Stimulated activated CD4-positive, alpha-beta T cell treated with anti-CD3 and anti-CD28 coated beads, Interleukin-2, amount 100 ng/mL, for 48 hours (primary cell): ENCODE measurements around the gene SPATA2L.
A peak's percentile ranks its signal among the peaks of the same experiment; 100 is the strongest.
"Not testable (repeated sequence)": the region's sequence is repeated elsewhere in the genome, so short reads cannot be mapped to it uniquely, and the experiment has no call there.

Source experiments
- DNase-seq, 2 donors: peaks; one replicate each; pipeline ENCODE4 v3.0.0-alpha.2; 2020

SPATA2L gene

DNA sequence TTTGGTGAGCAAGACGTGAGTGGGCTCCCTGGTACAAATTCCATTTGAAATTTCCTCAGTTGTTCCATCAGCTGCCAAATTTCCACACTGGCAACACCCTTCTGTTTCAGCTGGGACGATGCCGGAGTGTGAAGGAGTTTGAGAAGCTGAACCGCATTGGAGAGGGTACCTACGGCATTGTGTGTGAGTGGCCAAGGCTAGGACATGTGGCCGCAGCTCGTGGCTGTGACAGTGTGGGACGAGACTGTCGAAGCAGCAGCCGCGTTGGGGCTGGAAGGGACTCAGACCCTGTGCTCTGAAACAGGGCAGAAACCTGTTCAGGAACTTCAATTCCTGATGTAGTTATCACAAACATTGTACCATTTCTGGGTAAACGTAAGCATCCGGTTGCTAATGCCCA, 12.4 kb downstream of the SPATA2L start:
- DNase-seq = no peak

DNA sequence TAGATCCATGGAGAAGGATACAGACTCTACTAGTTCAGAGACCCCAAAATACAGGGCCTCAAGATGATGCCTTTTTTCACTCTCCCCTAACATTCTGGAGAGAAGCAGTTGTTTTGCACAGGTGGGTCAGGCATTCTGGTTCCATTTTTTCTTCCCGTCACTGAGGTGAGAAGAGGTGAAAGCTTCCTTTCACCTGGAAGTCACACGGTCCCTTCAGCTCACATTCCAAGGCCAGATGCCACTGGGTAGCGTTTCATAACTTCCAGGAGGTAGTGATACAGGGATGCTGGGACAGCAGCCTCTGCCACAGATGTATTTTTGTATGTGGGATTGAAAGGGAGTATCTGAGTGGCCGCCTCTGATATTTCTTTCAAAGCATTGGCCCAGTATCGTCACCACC, 13.1 kb downstream of the SPATA2L start:
- no peak for DNase-seq

DNA sequence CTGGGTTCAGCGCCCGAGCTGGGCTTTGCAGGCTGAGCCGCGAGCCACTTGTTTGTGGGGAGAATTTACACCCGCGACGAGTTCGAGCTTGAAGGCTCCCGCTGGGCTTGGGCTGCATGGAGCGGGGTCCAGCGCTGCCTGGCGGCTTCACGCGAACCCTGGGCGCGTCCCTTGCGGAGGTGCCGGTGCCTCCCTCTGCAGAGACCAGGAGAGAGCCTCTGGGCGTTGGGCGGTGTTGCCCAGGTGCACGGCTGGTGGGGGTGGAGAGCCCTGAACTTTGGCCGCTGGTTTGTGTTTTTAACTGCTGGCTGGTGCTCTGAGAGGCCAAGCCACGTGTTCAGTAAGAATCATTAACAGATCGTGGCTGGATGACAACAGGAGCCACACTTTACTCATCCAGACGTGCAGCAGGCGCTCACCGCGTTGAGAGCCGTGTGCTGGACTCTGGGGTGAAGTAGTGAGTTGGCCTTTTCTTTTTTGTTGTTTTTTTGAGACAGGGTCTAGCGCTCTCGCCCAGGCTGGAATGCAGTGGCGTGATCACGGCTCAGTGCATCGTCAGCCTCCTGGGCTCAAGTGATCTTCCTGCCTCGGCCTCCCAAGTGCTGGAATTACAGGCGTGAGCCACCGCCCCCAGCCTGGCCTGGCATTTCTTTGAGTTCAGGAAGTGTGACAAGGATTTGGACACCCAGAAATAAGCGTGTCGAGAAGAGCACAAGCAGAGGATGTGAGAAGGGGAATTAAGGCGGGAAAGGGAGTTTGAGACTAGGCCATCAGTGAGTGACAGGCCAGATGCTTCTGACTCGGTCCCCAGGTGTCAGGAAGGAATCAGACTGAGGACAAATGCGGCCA, 14.2 kb downstream of the SPATA2L start:
- no peak for DNase-seq

DNA sequence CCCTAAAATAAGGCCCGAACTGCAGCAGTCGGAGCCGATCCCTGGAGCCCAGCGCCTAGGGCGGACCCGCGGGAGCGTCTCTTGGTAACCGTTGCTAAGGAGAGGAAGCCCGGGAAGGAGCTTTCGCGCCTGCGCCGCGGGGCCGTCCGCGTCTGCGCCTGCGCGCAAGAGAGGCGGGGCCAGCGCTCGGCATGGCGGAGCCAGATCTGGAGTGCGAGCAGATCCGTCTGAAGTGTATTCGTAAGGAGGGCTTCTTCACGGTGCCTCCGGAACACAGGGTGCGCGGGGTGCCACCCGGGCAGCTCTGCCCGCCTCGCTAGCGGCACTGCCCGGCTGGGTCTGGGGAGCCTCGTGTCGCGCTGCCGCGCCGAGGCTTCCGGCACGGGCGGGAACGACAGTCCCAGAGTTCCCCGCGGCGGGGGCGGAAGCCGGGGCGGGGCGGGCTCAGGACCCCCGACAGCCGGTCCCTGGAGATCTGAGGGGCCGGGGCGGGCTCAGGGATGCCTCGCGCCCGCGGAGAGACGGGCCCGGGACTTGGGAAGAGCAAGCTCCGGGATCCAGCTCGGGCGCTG, 14.9 kb downstream of the SPATA2L start, which contains the start of gene CDK10:
Gene CDK10 (plus strand): TSS at position 170 of the 572 bp plus-strand sequence. CDS start 22 bp downstream, at position 192.
- peak; percentile 94 for DNase-seq

DNA sequence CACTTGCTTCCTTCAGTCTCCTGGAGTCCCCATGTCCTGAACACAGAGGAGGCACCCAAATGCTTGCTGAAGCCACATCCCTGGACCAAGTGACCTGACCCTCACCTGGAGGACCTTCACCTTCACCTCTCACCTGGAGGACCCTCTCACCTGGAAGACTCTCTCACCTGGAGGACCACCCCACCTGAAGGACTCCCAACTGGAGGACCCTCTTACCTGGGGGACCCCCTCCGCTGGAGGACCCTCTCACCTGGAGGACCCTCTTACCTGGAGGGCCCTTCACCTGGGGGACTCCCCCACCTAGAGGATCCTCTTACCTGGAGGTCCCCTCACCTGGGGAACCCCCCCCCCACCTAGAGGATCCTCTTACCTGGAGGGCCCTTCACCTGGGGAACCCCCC, 15.6 kb downstream of the SPATA2L start:
- no peak for DNase-seq

DNA sequence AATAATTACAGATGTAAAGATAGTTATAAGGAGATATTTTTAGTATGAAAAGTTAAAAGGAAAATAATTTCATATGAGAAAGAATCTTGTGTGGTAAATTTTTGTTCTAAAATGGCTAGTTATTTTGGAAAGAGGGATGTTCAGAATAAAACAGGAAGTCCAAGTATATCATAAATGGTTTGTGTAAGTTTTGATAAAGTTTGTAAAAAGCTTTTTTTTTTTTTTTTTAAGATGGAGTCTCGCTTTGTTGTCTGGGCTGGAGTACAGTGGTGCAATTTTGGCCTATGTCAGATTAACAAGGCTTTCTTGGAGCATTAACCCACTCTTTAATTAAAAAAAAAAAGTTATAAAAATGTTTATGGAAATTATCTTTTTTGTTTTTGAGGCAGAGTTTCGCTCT, 23.2 kb downstream of the SPATA2L start:
- DNase-seq = no peak

DNA sequence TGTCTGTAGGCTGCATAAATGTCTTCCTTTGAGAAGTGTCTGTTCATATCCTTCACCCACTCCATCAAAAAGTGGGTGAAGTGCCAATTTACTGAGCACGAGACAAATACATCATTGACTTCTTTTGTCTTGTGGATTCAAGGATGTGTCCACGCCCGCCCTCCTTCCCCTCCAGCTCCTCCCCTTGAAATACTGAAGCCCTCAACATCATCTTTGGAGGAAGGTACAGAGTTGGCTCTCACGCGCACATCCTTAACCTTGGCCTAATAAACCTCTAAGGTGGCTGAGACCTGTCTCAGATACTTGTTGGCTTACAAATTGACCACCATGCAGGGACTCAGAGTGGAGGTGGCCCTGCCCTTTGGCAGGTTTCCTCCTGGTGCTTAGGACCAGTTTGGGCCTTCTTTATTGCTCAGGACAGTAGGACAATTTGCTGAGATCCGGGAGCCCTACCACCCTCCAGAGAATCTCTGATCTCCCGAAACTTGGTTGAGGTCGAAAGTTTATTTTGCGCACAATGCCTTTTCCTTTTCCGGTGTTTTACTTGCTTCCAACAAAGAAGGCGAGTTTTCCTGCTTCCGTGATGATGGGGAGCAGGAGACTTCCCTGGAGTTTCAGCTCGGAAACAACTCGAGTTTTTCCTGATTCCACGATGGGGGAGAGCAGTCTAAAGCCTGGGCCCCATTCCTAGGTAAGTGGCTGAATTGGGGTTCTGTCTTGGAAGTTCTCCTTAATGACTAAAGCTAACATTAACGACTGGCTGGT, 29.1 kb downstream of the SPATA2L start:
- DNase-seq = no peak

DNA sequence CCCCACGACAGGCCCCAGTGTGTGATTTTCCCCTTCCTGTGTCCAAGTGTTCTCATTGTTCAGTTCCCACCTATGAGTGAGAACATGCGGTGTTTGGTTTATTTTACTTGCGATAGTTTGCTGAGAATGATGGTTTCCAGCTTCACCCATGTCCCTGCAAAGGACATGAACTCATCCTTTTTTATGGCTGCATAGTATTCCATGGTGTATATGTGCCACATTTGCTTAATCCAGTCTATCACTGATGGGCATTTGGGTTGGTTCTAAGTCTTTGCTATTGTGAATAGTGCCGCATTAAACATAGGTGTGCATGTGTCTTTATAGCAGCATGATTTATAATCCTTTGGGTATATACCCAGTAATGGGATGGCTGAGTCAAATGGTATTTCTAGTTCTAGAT, 29.9 kb downstream of the SPATA2L start:
- not testable (repeated sequence) for DNase-seq

DNA sequence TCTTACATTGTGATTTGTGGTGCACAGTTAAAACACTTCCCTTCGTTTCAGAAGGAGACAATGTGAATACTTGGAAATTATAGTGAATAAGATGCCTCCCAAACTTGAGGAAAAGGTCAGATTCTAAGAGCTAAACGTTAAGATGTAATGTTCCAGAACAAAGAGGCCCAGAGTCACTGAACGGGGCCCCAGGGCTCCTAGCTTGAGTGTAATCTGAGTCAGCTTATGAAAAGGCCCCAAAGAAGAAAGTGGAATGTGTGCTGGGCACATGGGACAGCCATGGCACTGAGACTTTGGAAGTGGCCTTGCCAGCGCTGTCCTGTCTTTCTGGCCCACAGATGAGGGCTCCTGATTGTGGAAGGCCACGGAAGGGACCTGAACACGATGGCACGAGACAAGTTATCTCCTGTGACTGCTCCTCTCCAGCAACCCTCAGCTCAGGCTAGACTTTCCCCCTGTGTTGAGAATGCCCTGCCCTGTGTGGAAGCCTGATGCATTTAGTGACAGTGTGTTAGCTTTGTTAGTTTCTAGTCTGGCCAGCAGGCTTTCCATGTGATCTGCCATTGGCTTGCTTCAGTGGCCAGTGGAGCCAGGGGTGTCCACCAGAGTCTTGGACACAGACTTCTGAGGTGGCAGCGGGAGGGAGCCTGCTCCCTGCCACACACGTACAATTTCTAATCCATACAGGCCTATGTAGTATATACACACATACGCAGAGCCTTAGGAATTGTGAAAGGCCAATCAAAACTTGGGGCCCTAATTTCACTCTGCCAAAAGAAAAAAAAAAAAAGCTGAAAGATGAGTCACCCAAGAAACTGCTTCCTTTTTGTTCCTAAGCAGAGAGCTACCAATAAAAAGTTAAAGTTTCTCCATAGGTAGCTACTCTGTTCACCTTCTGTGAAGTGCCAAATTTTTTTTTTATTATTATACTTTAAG, 30.7 kb downstream of the SPATA2L start:
- DNase-seq = no peak

DNA sequence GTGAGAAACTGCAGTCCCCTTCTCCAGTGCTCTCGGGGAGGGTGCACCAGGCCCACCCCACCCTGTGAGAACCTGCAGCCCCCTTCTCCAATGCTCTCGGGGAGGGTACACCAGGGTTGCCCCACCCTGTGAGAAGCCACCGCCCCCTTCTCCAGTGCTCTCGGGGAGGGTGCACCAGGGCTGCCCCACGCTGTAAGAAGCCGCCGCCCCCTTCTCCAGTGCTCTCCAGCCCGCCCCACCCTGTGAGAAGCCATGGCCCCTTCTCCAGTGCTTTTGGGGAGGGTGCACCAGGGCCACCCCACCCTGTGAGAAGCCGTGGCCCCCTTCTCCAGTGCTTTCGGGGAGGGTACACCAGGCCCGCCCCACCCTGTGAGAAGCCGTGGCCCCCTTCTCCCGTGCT, 31.8 kb downstream of the SPATA2L start:
- no peak for DNase-seq

DNA sequence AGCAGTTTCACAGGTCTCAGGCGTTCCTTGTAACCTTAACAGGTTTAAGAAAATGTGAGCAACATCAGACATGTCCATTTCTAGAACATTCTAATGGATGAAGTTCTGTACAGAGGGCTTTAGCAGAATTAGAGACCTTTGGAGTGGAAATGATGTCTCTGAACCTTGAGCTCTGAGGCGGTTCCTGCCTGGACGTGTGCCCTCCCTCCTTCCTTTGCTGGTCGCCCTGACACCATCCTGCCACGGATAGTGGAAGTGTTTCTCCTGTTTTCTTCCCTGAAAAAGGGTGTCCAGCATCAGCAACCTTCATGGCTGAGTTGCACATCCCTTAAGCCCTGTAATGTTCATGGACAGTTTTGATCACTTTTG, 32.7 kb downstream of the SPATA2L start:
- no peak for DNase-seq

DNA sequence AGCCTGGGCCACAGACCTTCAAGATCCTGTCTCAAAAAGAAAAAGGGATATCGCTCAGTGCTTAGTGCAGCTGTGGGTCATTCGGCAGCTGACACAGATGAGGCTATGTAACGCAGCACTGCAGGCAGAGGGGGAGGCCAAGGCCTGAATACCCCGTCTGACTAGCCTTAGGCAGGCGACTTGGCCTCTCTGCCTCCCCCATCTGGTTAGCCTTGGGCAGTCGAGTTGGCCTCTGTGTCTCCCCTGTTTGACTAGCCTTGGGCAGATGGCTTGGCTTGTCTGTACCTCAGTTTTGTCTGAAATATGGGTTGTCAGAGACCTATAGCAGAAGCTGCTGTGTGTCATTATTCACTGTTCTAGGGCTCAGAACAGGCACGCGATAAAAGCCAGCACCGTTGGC, 33.9 kb downstream of the SPATA2L start:
- no peak for DNase-seq

DNA sequence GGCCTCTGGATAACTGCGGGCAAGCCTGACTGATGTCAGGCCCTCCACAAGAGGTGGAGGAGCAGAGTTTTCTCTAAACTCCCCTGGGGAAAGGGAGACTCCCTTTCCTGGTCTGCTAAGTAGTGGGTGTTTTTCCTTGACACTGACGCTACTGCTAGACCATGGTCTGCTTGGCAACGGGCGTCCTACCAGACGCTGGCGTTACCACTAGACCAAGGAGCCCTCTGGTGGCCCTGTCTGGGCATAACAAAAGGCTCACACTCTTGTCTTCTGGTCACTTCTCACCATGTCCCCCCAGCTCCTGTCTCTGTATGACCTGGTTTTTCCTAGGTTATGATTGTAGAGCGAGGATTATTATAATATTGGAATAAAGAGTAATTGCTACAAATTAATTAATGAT, 34.5 kb downstream of the SPATA2L start:
- not testable (repeated sequence) for DNase-seq

DNA sequence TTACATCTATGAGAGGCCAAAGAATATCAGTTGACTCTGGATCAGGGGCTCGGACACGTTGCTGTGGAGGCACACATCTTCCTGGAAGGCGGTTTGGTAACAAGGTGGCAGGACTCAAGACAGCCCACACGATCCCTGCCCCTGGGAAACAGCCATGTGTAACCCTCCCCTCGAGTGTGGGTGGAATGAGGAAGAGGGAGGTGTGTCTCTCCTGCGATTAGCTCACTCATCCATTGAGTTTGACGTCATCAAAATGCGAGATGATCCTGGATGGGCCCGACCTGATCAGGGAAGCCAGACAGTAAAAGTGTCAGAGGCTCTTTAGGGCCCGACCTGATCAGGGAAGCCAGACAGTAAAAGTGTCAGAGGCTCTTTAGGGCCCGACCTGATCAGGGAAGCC, 37.3 kb downstream of the SPATA2L start:
- not testable (repeated sequence) for DNase-seq

DNA sequence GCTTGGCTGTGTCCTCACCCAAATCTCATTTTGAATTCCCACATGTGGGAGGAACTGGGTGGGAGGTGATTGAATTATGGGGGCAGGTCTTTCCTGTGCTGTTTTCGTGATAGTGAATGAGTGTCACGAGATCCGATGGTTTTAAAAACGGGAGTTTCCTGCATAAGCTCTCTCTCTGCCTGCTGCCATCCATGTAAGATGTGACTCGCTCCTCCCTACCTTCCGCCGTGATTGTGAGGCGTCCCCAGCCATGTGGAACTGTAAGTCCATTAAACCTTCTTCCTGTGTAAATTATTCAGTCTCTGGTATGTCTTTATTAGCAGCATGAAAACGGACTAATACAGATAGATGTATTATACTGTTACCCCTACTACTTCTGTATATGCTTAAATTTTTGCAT, 40.3 kb downstream of the SPATA2L start:
- no peak for DNase-seq

DNA sequence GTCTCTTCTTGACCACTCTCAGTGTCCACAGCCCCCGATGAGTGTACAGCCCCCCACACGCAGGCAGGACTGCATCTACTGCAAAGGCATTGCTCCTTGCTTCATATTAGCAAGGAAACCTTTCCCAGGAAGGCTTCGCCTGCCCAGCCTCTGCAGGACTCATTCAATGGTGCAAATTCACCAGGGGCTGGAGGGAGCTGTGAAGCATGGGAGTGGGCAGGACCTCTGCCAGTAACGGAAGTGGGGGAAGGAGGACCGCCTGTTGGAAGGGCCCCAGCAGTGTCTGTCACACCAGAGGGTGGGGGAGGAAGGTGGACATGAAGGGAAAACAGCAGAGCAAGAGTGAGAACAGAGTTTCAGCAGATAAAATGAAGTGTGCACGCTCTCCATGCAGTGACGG, 41.4 kb downstream of the SPATA2L start:
- no peak for DNase-seq

DNA sequence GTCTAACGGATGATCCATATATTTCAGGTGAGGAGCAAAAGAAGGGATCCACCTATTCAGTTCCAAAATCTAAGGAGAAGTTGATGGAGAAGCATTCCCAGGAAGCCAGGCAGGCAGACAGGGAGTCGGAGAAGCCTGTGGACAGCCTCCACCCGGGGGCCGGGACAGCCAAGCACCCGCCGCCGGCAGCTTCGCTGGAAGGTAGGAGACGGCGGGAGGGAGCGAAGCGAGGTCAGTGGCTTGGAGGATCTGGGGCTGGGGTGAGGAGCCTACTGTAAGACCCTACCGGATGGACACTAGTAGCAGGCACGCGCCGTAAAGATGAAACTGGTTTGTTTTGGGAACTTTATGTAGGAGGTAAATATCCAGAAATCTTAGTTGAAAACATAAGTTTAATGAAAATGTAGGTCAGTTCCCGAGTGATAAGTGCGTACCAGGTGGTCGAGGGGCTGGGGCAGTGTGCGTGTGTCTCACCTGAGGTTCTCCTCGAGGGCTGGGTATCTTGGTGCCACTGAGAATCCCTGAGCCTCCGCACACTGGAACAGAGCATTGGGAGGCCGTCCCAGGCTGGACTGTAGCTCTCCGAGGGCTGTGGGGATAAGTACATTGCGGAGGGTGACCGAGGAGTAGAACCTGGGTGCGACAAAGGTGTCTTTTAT, 43.2 kb downstream of the SPATA2L start:
- no peak for DNase-seq

DNA sequence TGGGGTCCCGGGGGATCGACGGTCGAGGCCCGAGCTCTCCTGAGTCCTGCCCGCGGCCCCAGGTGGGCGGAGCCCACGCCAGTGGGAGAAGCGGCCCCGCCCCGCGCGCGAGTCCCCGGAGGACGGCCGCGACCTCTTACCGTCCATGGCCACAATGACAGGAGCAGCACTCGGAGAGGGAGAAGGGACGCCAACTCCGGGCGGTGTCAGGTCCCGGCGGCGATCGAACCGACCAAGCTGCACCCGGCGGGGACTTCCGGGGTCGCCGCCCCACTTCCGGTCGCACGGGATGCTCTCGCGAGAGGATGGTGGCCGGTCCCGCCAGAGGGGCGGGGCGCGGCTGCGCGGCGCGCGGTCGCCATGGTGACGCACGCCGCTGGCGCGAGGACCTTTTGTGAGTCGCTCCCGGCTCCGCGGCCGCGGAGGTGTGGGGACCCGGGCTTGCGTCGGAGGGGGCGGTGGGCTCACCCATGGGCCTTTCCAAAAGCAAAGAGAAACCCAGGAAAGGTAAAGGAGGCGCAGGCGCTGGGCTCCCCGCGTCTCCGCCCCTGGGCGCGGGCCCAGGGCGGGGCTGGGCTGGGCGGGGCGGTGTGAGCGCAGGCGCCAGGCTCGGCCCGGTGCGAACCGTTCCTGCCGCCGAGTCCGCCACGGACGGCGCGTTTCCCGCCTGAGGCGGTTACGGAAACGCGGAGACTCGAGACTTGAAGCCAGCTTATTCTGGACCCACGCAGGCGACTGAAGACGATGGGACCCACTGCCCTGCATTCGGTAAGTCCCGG, 43.9 kb downstream of the SPATA2L start, which contains the start of the genes CHMP1A and SPATA33:
Gene CHMP1A (minus strand): TSS at position 267 of the 779 bp plus-strand sequence. CDS start 120 bp downstream, at position 147.
Gene SPATA33 (plus strand): TSS at position 395 of the 779 bp plus-strand sequence. CDS start 76 bp downstream, at position 471.
- peak; percentile 92 to 95 for DNase-seq

DNA sequence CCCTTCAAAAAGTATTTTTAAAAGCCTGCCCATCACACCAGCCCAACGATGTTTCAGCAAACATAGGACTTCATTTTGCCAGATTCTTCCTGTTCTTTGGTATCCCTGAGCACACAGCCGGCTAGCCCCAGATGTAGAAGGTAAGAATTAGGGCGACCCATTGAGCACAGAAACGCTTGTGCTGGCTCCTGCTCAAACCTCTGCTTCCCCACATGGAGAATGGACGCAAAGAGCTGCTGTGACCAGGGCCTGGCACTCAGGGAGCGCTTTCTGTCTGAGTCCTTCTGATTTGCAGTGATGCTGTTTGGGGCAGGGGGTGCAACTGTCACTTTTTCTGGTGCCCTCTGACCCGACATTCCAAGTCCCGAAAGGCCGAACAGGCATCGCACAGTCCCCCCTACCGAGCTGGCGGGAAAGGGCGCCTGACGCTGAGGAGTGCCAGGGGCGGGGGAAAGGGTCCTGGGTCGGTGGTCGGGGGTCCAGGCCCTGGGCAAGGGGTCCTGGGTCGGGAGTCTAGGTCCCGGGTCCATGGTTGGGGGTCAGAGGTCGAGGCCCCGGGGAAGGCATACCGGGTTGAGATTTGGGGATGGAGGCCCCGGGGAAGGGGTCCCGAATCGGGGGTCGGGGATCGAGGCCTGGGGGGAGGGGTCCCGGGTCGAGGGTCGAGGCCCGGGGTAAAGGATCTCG, 44.9 kb downstream of the SPATA2L start:
- DNase-seq = no peak

DNA sequence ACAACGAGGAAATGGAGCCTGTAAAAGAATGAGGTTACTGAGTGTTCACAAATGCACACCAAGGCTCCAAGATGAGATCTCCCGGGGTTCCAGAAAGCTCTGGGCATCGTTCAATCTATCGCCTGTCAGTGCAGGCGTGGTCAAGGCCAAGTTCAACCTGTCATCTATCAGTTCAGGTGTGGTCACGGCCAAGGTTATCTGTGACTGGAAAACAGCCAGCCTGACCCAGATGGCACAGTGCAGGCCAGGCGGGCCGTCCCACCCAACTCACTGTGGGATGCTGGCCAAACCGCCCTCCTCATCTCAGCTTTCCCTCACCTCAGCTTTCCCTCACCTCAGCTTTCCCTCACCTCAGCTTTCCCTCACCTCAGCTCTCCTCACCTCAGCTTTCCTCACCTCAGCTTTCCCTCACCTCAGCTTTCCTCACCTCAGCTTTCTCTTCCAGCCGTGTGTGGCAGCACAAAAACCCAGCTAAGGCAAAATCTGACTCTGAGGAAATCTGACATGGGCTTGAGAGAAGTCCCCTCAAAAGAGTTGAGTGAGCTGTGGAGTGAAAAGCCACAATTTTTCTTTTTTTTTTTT, 46.4 kb downstream of the SPATA2L start:
- no peak for DNase-seq
